22Rv1 (cell line): ENCODE data around the gene ZNF641.

ENCODE experiments used
- H3K27ac ChIP-seq: fragments of 450-650 bp; 2 replicates; pipeline ENCODE4 v1.5.1; 2017
- CTCF ChIP-seq: fragments of 450-650 bp; IDR thresholded peaks from 2 replicates; pipeline ENCODE4 v1.5.1; 2017; ENCODE audit warnings: mild to moderate bottlenecking
- ZFX ChIP-seq: fragments of 450-650 bp; IDR thresholded peaks from 2 replicates; pipeline ENCODE4 v1.6.1; 2017; ENCODE audit warnings: antibody characterized with exemption, borderline replicate concordance

The ZNF641 gene

GRCh38 chr12:48374164-48374563 is 23.4 kb upstream of the ZNF641 start:
- TF ChIP-seq CTCF (no peak), ZFX (no peak)
- H3K27ac ChIP-seq: no peak overlapping the region

GRCh38 chr12:48366131-48366530 is 15.4 kb upstream of the ZNF641 start:
- TF ChIP-seq ZFX (no peak), CTCF (no peak)
- no peak overlapping the region for H3K27ac ChIP-seq

- H3K27ac ChIP-seq: no peak overlapping the region
- TF ChIP-seq CTCF (no peak), ZFX (no peak)
Measured at GRCh38 chr12:48361664-48362339, 11.1 kb upstream of the ZNF641 start.

- TF ChIP-seq CTCF: no peak
- TF ChIP-seq ZFX: no peak
Measured at GRCh38 chr12:48358937-48359513, 8.3 kb upstream of the ZNF641 start.

GRCh38 chr12:48356041-48356768 is 5.5 kb upstream of the ZNF641 start:
- H3K27ac ChIP-seq: no peak overlapping the region
- TF ChIP-seq CTCF (no peak), ZFX (no peak)

More at GRCh38 chr12:48358937-48359513, 8.3 kb upstream of the ZNF641 start:
- no peak overlapping the region for H3K27ac ChIP-seq

GRCh38 chr12:48352157-48352760 is 1.5 kb upstream of the ZNF641 start:
- no peak overlapping the region for H3K27ac ChIP-seq
- TF ChIP-seq ZFX (no peak), CTCF (no peak)
